Gastroesophageal sphincter (tissue), 3 donors: ENCODE results near the gene SH3PXD2A.

Source experiments
- EP300 ChIP-seq: sonication (generic); formaldehyde crosslinking; IDR thresholded peaks from one replicate; pipeline ENCODE4 v1.6.1; 2017; ENCODE audit warnings: antibody characterized with exemption, mild to moderate bottlenecking
- POLR2A ChIP-seq, 2 donors: fragments of 450-650 bp; IDR thresholded peaks; one replicate each; pipeline ENCODE4 v1.6.1; 2017; ENCODE audit warnings: antibody characterized with exemption in 2 of 2, mild to moderate bottlenecking in 2 of 2, moderate library complexity in 1 of 2
- POLR2AphosphoS5 ChIP-seq: sonication (generic); formaldehyde crosslinking; IDR thresholded peaks from one replicate; pipeline ENCODE4 v1.6.1; 2017; ENCODE audit warnings: antibody characterized with exemption
- TF ChIP-seq, protein P1 (sequence below), 4 experiments: fragments of 200-600 bp in 2 of 4; fragments of 450-650 bp in 2 of 4; sonication (generic) in 1 of 4; IDR thresholded peaks; one replicate each; pipeline ENCODE4 v1.5.1; 2017 to 2019; ENCODE audit warnings: antibody characterized with exemption in 4 of 4, mild to moderate bottlenecking in 2 of 4, moderate library complexity in 2 of 4

DNA sequence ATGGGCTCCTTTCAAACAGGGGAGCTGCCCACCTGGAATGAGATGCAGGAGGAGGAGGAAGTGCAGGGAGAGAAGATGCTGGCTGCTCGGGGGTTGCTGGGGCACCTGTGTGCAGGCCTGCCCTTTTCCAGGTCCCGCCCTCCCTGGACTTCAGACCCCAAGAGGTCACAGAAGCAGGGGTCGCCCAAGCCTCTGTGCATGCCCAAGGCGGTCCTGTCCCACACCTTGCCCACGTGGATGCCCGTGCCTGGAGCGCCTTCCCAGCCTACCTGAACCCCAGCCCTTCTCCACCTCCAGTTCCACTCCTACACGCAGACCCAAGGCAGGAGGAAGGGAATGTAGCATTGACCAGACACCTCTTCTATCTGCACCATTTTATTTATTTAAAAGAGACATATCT, 71.3 kb downstream of the SH3PXD2A start:
- TF ChIP-seq POLR2AphosphoS5: no peak
- no peak for TF ChIP-seq POLR2A (IDR thresholded peaks at IDR 0.05)
- TF ChIP-seq, protein P1, sequence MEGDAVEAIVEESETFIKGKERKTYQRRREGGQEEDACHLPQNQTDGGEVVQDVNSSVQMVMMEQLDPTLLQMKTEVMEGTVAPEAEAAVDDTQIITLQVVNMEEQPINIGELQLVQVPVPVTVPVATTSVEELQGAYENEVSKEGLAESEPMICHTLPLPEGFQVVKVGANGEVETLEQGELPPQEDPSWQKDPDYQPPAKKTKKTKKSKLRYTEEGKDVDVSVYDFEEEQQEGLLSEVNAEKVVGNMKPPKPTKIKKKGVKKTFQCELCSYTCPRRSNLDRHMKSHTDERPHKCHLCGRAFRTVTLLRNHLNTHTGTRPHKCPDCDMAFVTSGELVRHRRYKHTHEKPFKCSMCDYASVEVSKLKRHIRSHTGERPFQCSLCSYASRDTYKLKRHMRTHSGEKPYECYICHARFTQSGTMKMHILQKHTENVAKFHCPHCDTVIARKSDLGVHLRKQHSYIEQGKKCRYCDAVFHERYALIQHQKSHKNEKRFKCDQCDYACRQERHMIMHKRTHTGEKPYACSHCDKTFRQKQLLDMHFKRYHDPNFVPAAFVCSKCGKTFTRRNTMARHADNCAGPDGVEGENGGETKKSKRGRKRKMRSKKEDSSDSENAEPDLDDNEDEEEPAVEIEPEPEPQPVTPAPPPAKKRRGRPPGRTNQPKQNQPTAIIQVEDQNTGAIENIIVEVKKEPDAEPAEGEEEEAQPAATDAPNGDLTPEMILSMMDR (IDR thresholded peaks at IDR 0.05): no peak
- no peak for TF ChIP-seq EP300
